Measurements from ENCODE around the gene TMPRSS9.

The TMPRSS9 gene

GRCh38 chr19:2436384-2436783, 76.3 kb downstream of the TMPRSS9 start:
- TF ChIP-seq CTCF (IDR thresholded peaks at IDR 0.05), result no peak
- TF ChIP-seq ZFX (IDR thresholded peaks at IDR 0.05; ENCODE audit: borderline replicate concordance), result no peak

GRCh38 chr19:2436926-2437325, 76.9 kb downstream of the TMPRSS9 start:
- TF ChIP-seq CTCF (IDR thresholded peaks at IDR 0.05) (no peak), ZFX (IDR thresholded peaks at IDR 0.05; ENCODE audit: borderline replicate concordance) (no peak)
- H3K27ac ChIP-seq, result no peak overlapping the region

More at GRCh38 chr19:2436384-2436783, 76.3 kb downstream of the TMPRSS9 start:
- no peak overlapping the region for H3K27ac ChIP-seq

- no peak for TF ChIP-seq ZFX (IDR thresholded peaks at IDR 0.05; ENCODE audit: borderline replicate concordance)
- no peak for TF ChIP-seq CTCF (IDR thresholded peaks at IDR 0.05)
- no peak overlapping the region for H3K27ac ChIP-seq
Observed at GRCh38 chr19:2438178-2438577, 78.1 kb downstream of the TMPRSS9 start.

GRCh38 chr19:2440515-2440914, 80.5 kb downstream of the TMPRSS9 start:
- no peak overlapping the region for H3K27ac ChIP-seq
- TF ChIP-seq ZFX (IDR thresholded peaks at IDR 0.05; ENCODE audit: borderline replicate concordance) (no peak), CTCF (IDR thresholded peaks at IDR 0.05) (no peak)

- H3K27ac ChIP-seq, result no peak overlapping the region
- no peak for TF ChIP-seq CTCF (IDR thresholded peaks at IDR 0.05)
Observed at GRCh38 chr19:2441096-2441752, 81.2 kb downstream of the TMPRSS9 start.

- no peak overlapping the region for H3K27ac ChIP-seq
- no peak for TF ChIP-seq ZFX (IDR thresholded peaks at IDR 0.05; ENCODE audit: borderline replicate concordance)
Observed at GRCh38 chr19:2443116-2443784, 83.2 kb downstream of the TMPRSS9 start.

GRCh38 chr19:2443785-2444182, 83.7 kb downstream of the TMPRSS9 start:
- TF ChIP-seq ZFX (IDR thresholded peaks at IDR 0.05; ENCODE audit: borderline replicate concordance), result no peak
- TF ChIP-seq CTCF (IDR thresholded peaks at IDR 0.05), result no peak
- H3K27ac ChIP-seq, result no peak overlapping the region

Data from 22Rv1 (cell line).